Endothelial cell of umbilical vein (primary cell): ENCODE data around the gene CMTM6. TPM values are rescaled to one million over a fixed set of nuclear protein-coding genes. Genes with fewer than 3 reads are reported as not detected.

Experiments
- BruUV-seq: library from RNA; stranded (reverse); fragments of 400-500 nt; replicated peaks from 2 replicates; lab custom pipeline; 2021; lab: Mats Ljungman, UMichigan
- CTCF ChIA-PET: fragments of 300-600, 350-600 bp; sonication (Branson Sonifier 250); formaldehyde crosslinking; loops from one replicate; lab custom pipeline; 2021; ENCODE audit warnings: antibody characterized with exemption, inconsistent platforms; lab: Charles Lee
- POLR2A ChIA-PET: fragments of 300-600, 350-600 bp; sonication (Branson Sonifier 250); formaldehyde crosslinking; loops from one replicate; lab custom pipeline; 2021; ENCODE audit warnings: antibody characterized with exemption, inconsistent platforms; lab: Charles Lee
- DNase-seq: peaks from one replicate; pipeline ENCODE4 v3.0.0-alpha.2; 2011; ENCODE audit warnings: low read depth, low spot score
- FAIRE-seq: peaks from 2 replicates; lab custom pipeline; 2011; peaks lifted over from hg19 to GRCh38; lab: Jason Lieb, UNC
- H2AFZ ChIP-seq: 2 replicates; pipeline ENCODE4 v1.6.0; 2012; ENCODE audit warnings: low read depth, low read length, control low read depth, inconsistent platforms
- H3K27ac ChIP-seq: 2 replicates; pipeline ENCODE4 v1.5.1; 2011; ENCODE audit warnings: low read depth, mild to moderate bottlenecking, control low read depth, low read length, moderate library complexity; ENCODE audit not compliant: insufficient read depth
- H3K27me3 ChIP-seq, 2 experiments: 2 replicates each; pipeline versions ENCODE4 v1.6.0 to v1.6.1; 2011; ENCODE audit warnings: low read length in 2 of 2, mixed read lengths in 1 of 2; ENCODE audit not compliant: control insufficient read depth in 2 of 2, insufficient read depth in 2 of 2
- H3K36me3 ChIP-seq, 2 experiments: 2 replicates in 1 of 2; 3 replicates in 1 of 2; pipeline ENCODE4 v1.5.1; 2011; ENCODE audit warnings: low read length in 2 of 2, mild to moderate bottlenecking in 1 of 2, moderate library complexity in 1 of 2; ENCODE audit not compliant: control insufficient read depth in 2 of 2, insufficient read depth in 2 of 2; ENCODE audit errors: extremely low read depth in 1 of 2
- H3K4me1 ChIP-seq: 3 replicates; pipeline ENCODE4 v1.5.1; 2011; ENCODE audit warnings: mild to moderate bottlenecking, low read length; ENCODE audit not compliant: control insufficient read depth, insufficient read depth; ENCODE audit errors: extremely low read depth
- H3K4me2 ChIP-seq: 2 replicates; pipeline ENCODE4 v1.6.1; 2011; ENCODE audit warnings: low read length, control low read depth, mixed read lengths; ENCODE audit not compliant: insufficient read depth
- H3K4me3 ChIP-seq, 3 experiments: fragments of 200-600 bp in 1 of 3; sonication (generic), shearing (Covaris generic) in 1 of 3; replicated peaks in 1 of 3; 2 replicates each; pipeline ENCODE4 v1.5.1; 2011 to 2016; ENCODE audit warnings: control low read depth in 3 of 3, low read length in 3 of 3, mild to moderate bottlenecking in 2 of 3, inconsistent platforms in 1 of 3, low read depth in 1 of 3, moderate library complexity in 1 of 3; ENCODE audit not compliant: insufficient read depth in 1 of 3
- H3K79me2 ChIP-seq: 2 replicates; pipeline ENCODE4 v1.6.0; 2012; ENCODE audit warnings: low read length, inconsistent platforms; ENCODE audit not compliant: control insufficient read depth, insufficient read depth
- H3K9ac ChIP-seq: replicated peaks from 2 replicates; pipeline ENCODE3; 2011; ENCODE audit warnings: low read length, control low read depth; ENCODE audit not compliant: insufficient read depth; ENCODE audit errors: extremely low read depth
- H3K9me1 ChIP-seq: replicated peaks from 3 replicates; pipeline ENCODE4 v1.6.0; 2011; ENCODE audit warnings: mild to moderate bottlenecking, low read length; ENCODE audit not compliant: control insufficient read depth, insufficient read depth; ENCODE audit errors: extremely low read depth
- H3K9me3 ChIP-seq: replicated peaks from 2 replicates; pipeline ENCODE4 v1.5.1; 2012; ENCODE audit warnings: low read length, inconsistent platforms; ENCODE audit not compliant: control insufficient read depth, insufficient read depth
- H4K20me1 ChIP-seq: replicated peaks from 2 replicates; pipeline ENCODE3; 2011; ENCODE audit warnings: mild to moderate bottlenecking, low read length; ENCODE audit not compliant: control insufficient read depth, insufficient read depth; ENCODE audit errors: extremely low read depth
- CTCF ChIP-seq, 2 donors: IDR thresholded peaks; 1 replicate in 1 of 2; 2 replicates in 1 of 2; pipeline ENCODE4 v1.5.1; 2011; ENCODE audit warnings: low read length in 2 of 2, mild to moderate bottlenecking in 2 of 2, moderate library complexity in 2 of 2, control low read depth in 1 of 2, inconsistent platforms in 1 of 2, low read depth in 1 of 2; ENCODE audit not compliant: insufficient read depth in 1 of 2; ENCODE audit errors: extremely low read depth in 1 of 2
- EZH2 ChIP-seq: IDR thresholded peaks from 2 replicates; pipeline ENCODE4 v1.6.1; 2012; ENCODE audit warnings: borderline replicate concordance, low read depth, mild to moderate bottlenecking, moderate library complexity, low read length, inconsistent platforms; ENCODE audit not compliant: severe bottlenecking
- FOS ChIP-seq: IDR thresholded peaks from 2 replicates; pipeline ENCODE4 v1.6.1; 2011; ENCODE audit warnings: mild to moderate bottlenecking, low read length, moderate library complexity, borderline replicate concordance; ENCODE audit not compliant: insufficient read depth
- GATA2 ChIP-seq: IDR thresholded peaks from 2 replicates; pipeline ENCODE4 v1.7.0; 2011; ENCODE audit warnings: low read depth, mild to moderate bottlenecking, moderate library complexity, mixed read lengths, low read length; ENCODE audit not compliant: insufficient read length, insufficient read depth
- JUN ChIP-seq: IDR thresholded peaks from 2 replicates; pipeline ENCODE4 v1.6.1; 2011; ENCODE audit warnings: borderline replicate concordance, low read depth; ENCODE audit not compliant: insufficient read length, insufficient read depth
- MAX ChIP-seq: IDR thresholded peaks from 2 replicates; pipeline ENCODE4 v1.6.1; 2011; ENCODE audit not compliant: insufficient read depth, insufficient read length
- MYC ChIP-seq: IDR thresholded peaks from one replicate; pipeline ENCODE4 v1.6.1; 2011; ENCODE audit warnings: mild to moderate bottlenecking, low read depth, low read length
- POLR2A ChIP-seq: IDR thresholded peaks from 2 replicates; pipeline ENCODE4 v1.6.1; 2012; ENCODE audit warnings: low read depth, mild to moderate bottlenecking, control low read depth, low read length
- POLR2AphosphoS5 ChIP-seq: IDR thresholded peaks from 2 replicates; pipeline ENCODE4 v1.6.1; 2012; ENCODE audit warnings: low read depth, mild to moderate bottlenecking, control low read depth, low read length, moderate library complexity; ENCODE audit not compliant: insufficient read depth
- dilution Hi-C: fragments of 300-500 bp; cut with MboI; formaldehyde crosslinking; loops from one replicate; pipeline ENCODE4 v1.15.0; 2019; ENCODE audit warnings: low sequenced_read_pairs; ENCODE audit not compliant: extremely low pct_ligation_motif_present
- intact Hi-C: fragments of 100-400 bp; cut with micrococcal nuclease; formaldehyde crosslinking; loops from one replicate; pipeline ENCODE4 v1.10.0; 2022
- polyA plus RNA-seq, 4 experiments: library from polyadenylated mRNA; depleted of rRNA in 3 of 4; stranded (reverse) in 3 of 4; unstranded in 1 of 4; fragments of >200 nt; gene quantifications; 2 replicates each; pipeline versions ENCODE4 v1.2.1 to v1.2.3, GENCODE V29; 2011 to 2012; ENCODE audit warnings: missing spikeins in 1 of 4
- total RNA-seq: library from RNA; stranded (reverse); gene quantifications from 2 replicates; pipeline ENCODE4 v1.2.3, GENCODE V29; 2021

Gene CMTM6
- total and polyA plus RNA-seq, 2 donors (not counting 3 experiments of a cell fraction or from before 2014, with no cell fraction given): 38.0 to 56.3 TPM

- ChIA-PET POLR2A (no interaction called here), CTCF (interaction anchor here (1.4 to 1.5 kb wide), 2 partner anchors 31 to 62 kb away, joined by 3 read pairs; no protein-coding TSS in a partner anchor)
- no peak for TF ChIP-seq EZH2
- TF ChIP-seq JUN: no peak
- no peak for TF ChIP-seq MAX
- no peak for TF ChIP-seq GATA2
- TF ChIP-seq POLR2AphosphoS5: no peak
- TF ChIP-seq MYC: no peak
- TF ChIP-seq FOS: no peak
- no peak for TF ChIP-seq CTCF (IDR thresholded peaks at IDR 0.05; ENCODE audit: extremely low read depth in 1 of 2, insufficient read depth in 1 of 2, low read depth in 1 of 2, low read length in 2 of 2)
- no peak for TF ChIP-seq POLR2A
- dilution Hi-C loops (no loop called here), intact Hi-C loops (no loop called here)
- BruUV-seq: no TSS peak
- Histone ChIP-seq H3K9me1 (no peaks in the 10 kb centered on the region), H3K27me3 (no peaks in the 10 kb centered on the region), H3K4me3 (no peak overlapping the region), H4K20me1 (no peaks in the 10 kb centered on the region), H3K4me1 (peaks cover 11% of the 10 kb centered on the region), H3K27ac (no peak overlapping the region), H3K4me2 (no peak overlapping the region), H3K9me3 (no peaks in the 10 kb centered on the region), H3K9ac (no peak overlapping the region), H3K36me3 (peaks cover 0 to 1% of the 10 kb centered on the region in 2 experiments), H2AFZ (no peak overlapping the region), H3K79me2 (peaks cover 35% of the 10 kb centered on the region)
- DNase-seq (no peak), FAIRE-seq (no peak)
These were observed 65.8 kb downstream of the CMTM6 start for GRCh38 chr3:32436816-32437189.
